DND-41 (cell line): ENCODE data around the gene PUM1.

Experiments used
- CTCF ChIP-seq: IDR thresholded peaks from 2 replicates; pipeline ENCODE4 v1.5.1; 2012; ENCODE audit warnings: borderline replicate concordance, low read length, moderate library complexity, mild to moderate bottlenecking; ENCODE audit not compliant: poor library complexity, severe bottlenecking; ENCODE audit errors: extremely low read depth
- EZH2 ChIP-seq: IDR thresholded peaks from 3 replicates; pipeline ENCODE4 v1.6.1; 2012; ENCODE audit warnings: borderline replicate concordance, low read depth, mild to moderate bottlenecking, moderate library complexity, low read length, inconsistent platforms; ENCODE audit not compliant: severe bottlenecking

GRCh38 chr1:31058012-31058411, 7.5 kb downstream of the PUM1 start:
- TF ChIP-seq CTCF, result no peak
- TF ChIP-seq EZH2, result no peak
